Left forelimb (tissue), 1 donor: ENCODE measurements around the gene PRKD3.
"Not testable (repeated sequence)": the region's sequence is repeated elsewhere in the genome, so short reads cannot be mapped to it uniquely, and the experiment has no call there.

Source experiments
- DNase-seq: peaks from one replicate; pipeline ENCODE4 v3.0.0-alpha.2; 2018; ENCODE audit warnings: low spot score

Gene PRKD3

DNA sequence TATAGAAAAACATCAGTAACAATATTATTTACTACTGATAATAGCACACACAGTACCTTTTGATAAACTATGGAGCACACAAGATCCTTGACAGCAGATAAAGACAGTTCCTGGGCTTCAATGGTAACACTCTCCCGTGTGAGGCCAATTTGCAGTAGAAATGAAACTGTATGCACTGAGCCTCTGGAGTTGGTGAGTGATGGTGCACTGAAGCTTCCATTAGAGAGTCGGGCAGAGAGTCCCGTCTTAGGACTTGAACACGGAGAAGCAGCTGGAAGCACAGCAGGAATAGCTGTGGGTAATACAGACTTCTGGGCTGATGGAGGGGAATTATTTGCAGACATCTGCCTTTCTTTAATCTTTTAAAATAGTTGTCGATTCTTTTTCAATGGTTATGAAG lies 8.5 kb downstream of the PRKD3 start:
- DNase-seq, result no peak

GRCh38 chr2:37315364-37315763 lies 9.3 kb downstream of the PRKD3 start:
- no peak for DNase-seq

DNA sequence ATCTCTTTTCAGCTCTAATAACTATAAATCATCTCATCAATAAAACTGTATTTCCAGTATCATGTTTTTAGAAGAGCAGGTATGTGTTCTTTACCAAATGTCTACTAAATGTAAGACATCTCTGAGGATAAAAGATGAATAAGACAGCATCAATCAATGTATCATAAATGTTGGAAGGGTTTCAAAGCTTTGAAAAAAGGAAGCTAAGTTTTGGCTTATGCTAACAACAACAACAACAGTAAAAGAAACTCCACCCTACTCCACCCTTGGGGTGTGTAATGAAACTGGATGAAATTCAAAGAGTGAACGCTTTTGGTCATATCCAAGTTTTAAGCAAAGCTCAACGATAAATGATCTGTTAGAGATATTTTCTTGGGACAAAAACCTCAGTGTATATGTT lies 17.1 kb downstream of the PRKD3 start:
- DNase-seq, result no peak

GRCh38 chr2:37306024-37306423 lies 18.6 kb downstream of the PRKD3 start:
- no peak for DNase-seq

GRCh38 chr2:37302701-37303252 lies 21.9 kb downstream of the PRKD3 start:
- DNase-seq, result no peak

- DNase-seq, result no peak
Observed at GRCh38 chr2:37301408-37301807, 23.2 kb downstream of the PRKD3 start.

- no peak for DNase-seq
Observed at GRCh38 chr2:37300578-37300977, 24.1 kb downstream of the PRKD3 start.

DNA sequence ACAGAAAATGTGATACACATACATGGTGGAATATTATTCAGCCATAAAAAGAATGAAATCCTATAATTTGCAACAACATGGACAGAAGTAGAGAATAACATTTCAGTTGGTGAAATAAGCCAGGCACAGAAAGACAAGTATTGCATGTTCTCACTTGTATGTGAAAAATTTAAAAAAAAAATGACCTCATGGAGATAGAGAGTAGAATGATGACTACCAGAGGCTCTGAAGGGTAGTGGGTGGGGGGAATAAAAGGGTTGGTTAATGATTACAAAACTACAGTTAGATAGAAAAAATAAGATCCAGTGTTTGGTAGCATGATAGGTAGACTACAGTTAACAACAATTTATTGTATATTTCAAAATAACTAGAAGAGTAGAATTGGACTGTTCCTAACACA lies 24.5 kb downstream of the PRKD3 start:
- no peak for DNase-seq

GRCh38 chr2:37297632-37298031 lies 27.0 kb downstream of the PRKD3 start:
- no peak for DNase-seq

GRCh38 chr2:37295469-37296073 lies 29.1 kb downstream of the PRKD3 start:
- no peak for DNase-seq

DNA sequence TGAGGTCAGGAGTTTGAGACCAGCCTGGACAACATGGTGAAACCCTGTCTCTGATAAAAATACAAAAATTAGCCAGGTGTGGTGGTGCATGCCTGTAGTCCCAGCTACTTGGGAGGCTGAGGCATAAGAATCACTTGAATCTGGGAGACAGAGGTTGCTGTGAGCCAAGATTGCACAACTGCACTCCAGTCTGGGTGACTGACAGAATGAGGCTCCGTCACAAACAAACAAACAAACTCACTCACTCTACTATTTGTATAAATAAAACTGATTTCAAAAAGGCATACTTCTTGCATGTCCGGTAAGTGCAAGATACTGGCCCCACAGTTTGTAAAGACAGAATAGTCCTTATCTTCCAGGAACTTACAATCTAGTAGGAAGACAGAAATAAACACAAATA lies 29.8 kb downstream of the PRKD3 start:
- DNase-seq, result not testable (repeated sequence)

DNA sequence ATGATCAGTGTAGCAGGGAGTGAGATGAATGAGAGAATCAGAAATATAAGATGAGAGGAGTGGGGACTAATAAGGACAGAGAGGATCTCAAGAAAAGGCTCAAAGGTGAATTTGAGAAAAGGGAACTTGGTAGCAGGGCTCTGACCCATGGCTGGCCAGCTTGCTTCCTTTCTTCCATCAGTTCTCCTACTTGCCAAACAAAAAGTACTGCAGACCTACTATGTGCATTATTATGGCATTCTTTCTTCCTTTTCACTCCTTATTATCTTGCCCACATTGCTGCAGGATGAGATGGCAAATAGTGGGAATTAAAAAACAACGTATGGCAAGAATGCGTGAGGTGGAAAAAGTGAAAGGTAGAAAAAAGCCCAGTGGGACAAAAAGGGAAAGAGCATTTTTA lies 33.0 kb downstream of the PRKD3 start:
- DNase-seq, result no peak

- no peak for DNase-seq
Observed at GRCh38 chr2:37287966-37288365, 36.7 kb downstream of the PRKD3 start.

DNA sequence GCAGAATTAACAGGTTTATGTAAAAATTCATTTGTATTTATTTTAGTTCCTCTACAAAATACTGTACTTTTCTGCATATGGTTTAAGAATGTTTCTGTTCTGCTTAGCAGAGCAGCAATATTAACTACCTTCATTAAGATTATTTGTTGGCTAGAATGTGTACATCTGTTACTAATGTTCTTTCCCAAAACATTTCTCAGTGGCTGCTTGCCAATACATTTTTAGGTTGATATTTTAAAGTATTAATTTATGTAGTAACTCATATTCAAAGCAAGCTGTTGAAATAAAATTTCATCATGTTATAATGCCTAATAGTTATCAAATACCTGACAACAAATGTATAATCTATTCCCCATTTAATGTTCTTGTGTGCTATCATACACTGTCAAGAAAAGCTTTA lies 40.3 kb downstream of the PRKD3 start:
- no peak for DNase-seq

- no peak for DNase-seq
Observed at GRCh38 chr2:37283207-37283606, 41.4 kb downstream of the PRKD3 start.

- no peak for DNase-seq
Observed at GRCh38 chr2:37282746-37283145, 41.9 kb downstream of the PRKD3 start.

GRCh38 chr2:37281916-37282315 lies 42.7 kb downstream of the PRKD3 start:
- no peak for DNase-seq

DNA sequence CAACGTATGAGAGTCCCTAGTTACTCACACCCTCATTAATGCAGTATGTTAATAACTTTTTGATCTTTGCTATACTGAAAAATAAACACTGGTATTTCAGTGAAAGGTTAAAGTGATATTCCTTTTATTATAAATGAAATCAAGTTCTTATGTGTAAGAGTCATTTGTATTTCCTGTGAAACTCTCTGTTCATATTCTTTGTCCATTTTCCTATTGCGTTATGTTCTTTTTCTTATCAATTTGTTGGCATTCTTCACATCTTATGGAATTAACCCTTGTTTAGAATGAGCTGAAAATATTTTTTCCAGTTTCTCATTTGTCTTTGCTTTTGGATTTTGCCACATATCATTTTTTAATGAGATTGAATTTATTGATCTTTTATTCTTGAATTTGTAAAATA lies 48.3 kb downstream of the PRKD3 start:
- no peak for DNase-seq
